NB4 (cell line): ENCODE results near the gene BCAR3.

Experiments used
- DNase-seq: peaks from one replicate; pipeline ENCODE4 v3.0.0; 2010; ENCODE audit warnings: low read depth
- H3K4me3 ChIP-seq: one replicate; pipeline ENCODE4 v1.5.1; 2011; ENCODE audit warnings: mild to moderate bottlenecking, low read depth, low read length, moderate library complexity
- MYC ChIP-seq: IDR thresholded peaks from 2 replicates; pipeline ENCODE4 v1.6.1; 2011; ENCODE audit warnings: low read depth, low read length
- POLR2A ChIP-seq: IDR thresholded peaks from 2 replicates; pipeline ENCODE4 v1.6.1; 2011; ENCODE audit warnings: mild to moderate bottlenecking; ENCODE audit not compliant: insufficient read length; ENCODE audit errors: extremely low read depth
- TF ChIP-seq, protein P1 (sequence below): IDR thresholded peaks from 2 replicates; pipeline ENCODE4 v1.6.1; 2011; ENCODE audit warnings: low read depth, low read length
- TF ChIP-seq, protein P2 (sequence below): IDR thresholded peaks from one replicate; pipeline ENCODE4 v1.5.1; 2012; ENCODE audit warnings: low read depth, low read length

The BCAR3 gene

GRCh38 chr1:93612510-93612909, 69.1 kb downstream of the BCAR3 start:
- TF ChIP-seq MYC: no peak
- TF ChIP-seq, protein P1, sequence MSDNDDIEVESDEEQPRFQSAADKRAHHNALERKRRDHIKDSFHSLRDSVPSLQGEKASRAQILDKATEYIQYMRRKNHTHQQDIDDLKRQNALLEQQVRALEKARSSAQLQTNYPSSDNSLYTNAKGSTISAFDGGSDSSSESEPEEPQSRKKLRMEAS: no peak
- TF ChIP-seq, protein P2, sequence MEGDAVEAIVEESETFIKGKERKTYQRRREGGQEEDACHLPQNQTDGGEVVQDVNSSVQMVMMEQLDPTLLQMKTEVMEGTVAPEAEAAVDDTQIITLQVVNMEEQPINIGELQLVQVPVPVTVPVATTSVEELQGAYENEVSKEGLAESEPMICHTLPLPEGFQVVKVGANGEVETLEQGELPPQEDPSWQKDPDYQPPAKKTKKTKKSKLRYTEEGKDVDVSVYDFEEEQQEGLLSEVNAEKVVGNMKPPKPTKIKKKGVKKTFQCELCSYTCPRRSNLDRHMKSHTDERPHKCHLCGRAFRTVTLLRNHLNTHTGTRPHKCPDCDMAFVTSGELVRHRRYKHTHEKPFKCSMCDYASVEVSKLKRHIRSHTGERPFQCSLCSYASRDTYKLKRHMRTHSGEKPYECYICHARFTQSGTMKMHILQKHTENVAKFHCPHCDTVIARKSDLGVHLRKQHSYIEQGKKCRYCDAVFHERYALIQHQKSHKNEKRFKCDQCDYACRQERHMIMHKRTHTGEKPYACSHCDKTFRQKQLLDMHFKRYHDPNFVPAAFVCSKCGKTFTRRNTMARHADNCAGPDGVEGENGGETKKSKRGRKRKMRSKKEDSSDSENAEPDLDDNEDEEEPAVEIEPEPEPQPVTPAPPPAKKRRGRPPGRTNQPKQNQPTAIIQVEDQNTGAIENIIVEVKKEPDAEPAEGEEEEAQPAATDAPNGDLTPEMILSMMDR: no peak
- no peak overlapping the region for H3K4me3 ChIP-seq
- no peak for DNase-seq

DNA sequence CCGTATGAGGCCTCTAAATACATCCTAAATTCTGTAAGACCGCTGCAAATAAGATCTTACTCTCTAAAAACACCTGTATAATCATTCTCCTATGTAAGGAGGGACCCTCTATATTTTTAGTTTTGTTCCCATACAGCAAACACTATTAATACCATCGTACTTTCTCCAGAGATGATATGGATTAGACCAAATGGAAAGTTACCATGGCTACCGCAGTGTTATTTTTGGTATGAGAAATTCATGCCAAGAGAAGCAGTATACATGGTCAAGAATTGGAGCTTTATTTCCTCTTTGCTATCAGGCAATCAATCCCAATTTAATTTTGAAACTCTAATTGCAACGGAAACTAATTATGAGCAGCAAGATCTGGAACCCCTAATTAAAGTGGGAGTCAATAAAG, 70.0 kb downstream of the BCAR3 start:
- no peak for DNase-seq
- no peak overlapping the region for H3K4me3 ChIP-seq
- no peak for TF ChIP-seq POLR2A
- TF ChIP-seq, protein P2: no peak
- no peak for TF ChIP-seq MYC
- TF ChIP-seq, protein P1: no peak

DNA sequence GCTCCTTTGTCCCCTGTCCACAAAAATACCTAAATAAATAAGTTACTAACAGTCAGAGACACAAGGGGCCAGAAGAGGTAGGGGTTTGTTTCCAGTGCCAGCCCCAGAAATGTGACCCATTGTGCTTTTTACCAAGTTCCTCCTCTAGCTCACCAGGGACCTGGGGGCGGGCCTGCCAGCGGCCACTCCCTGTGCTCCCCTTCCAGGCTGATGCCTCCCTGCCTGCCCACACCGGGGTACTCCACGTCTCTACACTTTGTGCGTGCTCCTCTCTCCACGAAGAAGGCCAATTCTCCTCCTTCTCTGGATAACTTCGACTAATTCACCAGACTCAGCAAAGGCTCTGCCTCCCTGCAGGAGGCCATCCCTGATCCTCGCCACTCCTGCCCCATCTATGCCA, 72.1 kb downstream of the BCAR3 start:
- no peak overlapping the region for H3K4me3 ChIP-seq

GRCh38 chr1:93608187-93609109, 73.2 kb downstream of the BCAR3 start:
- TF ChIP-seq, protein P1: no peak
- TF ChIP-seq POLR2A (no peak), MYC (no peak)
- TF ChIP-seq, protein P2: no peak
- DNase-seq: no peak
- no peak overlapping the region for H3K4me3 ChIP-seq

More for the DNA sequence above, 72.1 kb downstream of the BCAR3 start:
- DNase-seq: no peak
- TF ChIP-seq, protein P2: no peak
- no peak for TF ChIP-seq POLR2A
- TF ChIP-seq, protein P1: no peak
- TF ChIP-seq MYC: no peak

GRCh38 chr1:93607814-93608186, 73.8 kb downstream of the BCAR3 start:
- TF ChIP-seq, protein P1: no peak
- TF ChIP-seq POLR2A: no peak
- TF ChIP-seq, protein P2: no peak
- no peak for TF ChIP-seq MYC
- H3K4me3 ChIP-seq: no peak overlapping the region
- DNase-seq: no peak
